IPS-18c (cell line): ENCODE data around the gene GUCY2C.
"Not testable (repeated sequence)": the region's sequence is repeated elsewhere in the genome, so short reads cannot be mapped to it uniquely, and the experiment has no call there.

Source experiments
- H3K4me3 ChIP-seq: 2 replicates; pipeline ENCODE4 v1.7.0; 2013; ENCODE audit warnings: low read depth, mild to moderate bottlenecking, low read length, moderate library complexity; ENCODE audit not compliant: insufficient read depth
- H3K9me3 ChIP-seq: one replicate; pipeline ENCODE4 v1.6.1; 2013; ENCODE audit warnings: mild to moderate bottlenecking, low read length, moderate library complexity; ENCODE audit not compliant: control insufficient read depth, insufficient read depth

The GUCY2C gene

DNA sequence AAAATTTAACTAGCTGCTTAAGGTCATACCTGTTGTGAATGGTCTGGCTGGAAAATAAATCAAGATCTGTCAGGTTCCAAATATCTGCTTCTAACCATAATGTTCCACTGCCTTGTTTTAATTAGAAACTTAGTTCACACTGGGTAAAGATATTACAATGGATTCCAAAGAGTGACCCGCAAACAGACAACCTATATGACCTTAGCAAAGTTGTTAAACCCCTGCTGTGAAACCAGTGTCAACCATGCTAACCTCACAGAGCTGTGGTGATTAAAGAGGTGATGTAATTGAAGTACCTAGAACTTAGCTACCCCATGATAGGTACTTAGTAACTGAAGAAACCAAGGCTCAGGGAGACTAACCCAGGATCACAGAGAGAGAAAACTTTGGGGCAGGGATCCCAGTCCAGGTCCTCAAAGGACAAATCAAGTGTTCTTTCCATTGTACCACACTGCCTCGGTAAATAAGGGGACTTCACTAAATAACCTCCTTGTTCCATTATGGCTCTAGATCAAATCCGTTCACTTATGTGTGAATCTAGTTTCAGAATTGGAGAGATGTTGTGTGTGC is 2.2 kb downstream of the GUCY2C start:
- H3K9me3 ChIP-seq, result no peaks in the 10 kb centered on the region
- H3K4me3 ChIP-seq, result no peak overlapping the region

DNA sequence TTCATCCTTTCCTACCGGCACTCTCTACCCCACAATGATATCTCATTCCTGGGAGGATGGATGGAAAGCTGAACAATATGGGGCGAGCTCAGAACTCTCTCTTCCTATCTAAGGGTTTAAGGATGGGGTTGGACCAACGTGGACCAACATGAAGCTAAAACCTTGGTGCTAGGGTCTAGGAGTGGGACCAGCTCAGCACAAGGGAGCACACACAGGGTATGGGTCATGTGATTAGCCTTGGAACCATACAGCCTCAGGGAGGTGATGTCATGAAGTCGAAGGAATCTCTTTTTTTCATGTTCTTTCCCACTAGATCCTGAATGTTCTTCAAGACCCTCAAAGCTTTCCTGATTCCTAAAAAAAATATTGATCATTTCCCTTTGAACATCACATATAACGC is 3.3 kb downstream of the GUCY2C start:
- Histone ChIP-seq H3K9me3 (no peaks in the 10 kb centered on the region), H3K4me3 (no peak overlapping the region)

DNA sequence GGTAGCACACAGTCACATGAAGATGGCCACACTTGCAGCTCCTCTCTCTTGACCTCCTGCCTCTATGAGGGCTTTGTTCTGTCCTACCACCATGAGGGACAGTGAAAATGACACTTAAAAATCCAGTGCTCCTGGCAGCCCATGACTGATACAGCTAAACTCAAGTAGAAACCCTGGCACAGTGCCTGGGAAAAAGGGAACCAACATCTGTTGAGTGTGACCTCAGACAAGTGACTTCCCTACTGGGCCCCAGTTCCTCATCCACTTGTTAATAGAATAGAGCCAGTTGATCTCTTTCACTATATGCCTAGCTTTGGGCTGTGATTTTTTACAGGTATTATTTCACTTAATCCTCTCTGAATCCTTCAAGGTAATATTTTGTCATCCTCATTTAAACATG is 4.8 kb downstream of the GUCY2C start:
- Histone ChIP-seq H3K9me3 (no peaks in the 10 kb centered on the region), H3K4me3 (no peak overlapping the region)

DNA sequence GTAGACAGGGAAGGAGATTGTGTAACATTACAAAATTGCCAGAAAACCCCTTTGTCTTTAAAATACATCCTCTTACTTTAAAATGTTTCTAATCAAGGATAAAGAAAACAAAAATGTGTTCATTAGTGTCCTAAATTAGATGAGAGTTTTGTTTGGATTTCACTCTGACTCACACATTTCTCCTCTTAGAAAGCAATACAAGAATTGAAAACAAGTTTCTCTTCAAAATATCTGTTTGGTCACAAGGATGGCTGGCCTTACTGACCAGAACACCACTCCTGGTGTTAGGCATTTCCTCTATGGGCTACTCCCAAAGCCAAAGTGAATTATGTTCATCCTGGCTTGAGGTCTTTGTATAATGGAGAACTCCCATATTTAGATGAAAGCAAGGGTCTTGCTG is 6.4 kb downstream of the GUCY2C start:
- Histone ChIP-seq H3K9me3 (no peaks in the 10 kb centered on the region), H3K4me3 (no peak overlapping the region)

DNA sequence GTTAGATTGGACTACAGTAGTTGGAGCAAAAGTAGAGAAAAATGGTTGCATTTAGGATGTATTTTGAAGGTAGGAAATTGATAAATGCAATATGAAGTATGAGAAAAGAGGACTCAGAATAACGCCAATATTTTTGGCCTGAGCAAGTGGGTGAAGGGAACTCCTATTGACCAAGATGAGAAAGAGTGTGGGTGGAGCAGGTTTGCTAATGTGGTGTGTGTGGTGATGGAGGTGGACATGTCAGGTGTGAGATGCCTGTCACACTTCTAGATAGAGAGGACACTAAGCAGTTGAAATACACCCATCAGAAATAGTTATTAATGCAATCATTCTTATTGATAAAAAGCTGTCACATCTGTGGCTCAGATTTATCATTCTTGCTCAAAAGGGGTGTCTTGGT is 7.3 kb downstream of the GUCY2C start:
- H3K4me3 ChIP-seq, result no peak overlapping the region
- no peaks in the 10 kb centered on the region for H3K9me3 ChIP-seq

DNA sequence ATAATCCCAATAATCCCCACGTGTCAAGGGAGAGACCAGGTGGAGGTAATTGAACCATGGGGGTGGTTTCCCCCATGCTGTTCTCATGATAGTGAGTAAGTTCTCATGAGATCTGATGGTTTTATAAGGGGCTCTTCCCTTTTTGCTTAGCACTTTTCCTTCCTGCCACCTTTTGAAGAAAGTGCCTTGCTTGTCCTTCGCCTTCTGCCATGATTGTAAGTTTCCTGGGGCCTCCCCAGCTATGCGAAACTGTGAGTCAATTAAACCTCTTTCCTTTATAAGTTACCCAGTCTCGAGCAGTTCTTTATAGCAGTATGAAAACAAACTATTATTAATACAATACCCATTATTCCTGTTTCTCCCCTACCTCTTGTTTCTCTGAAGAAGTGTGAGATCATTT is 14.2 kb downstream of the GUCY2C start:
- not testable (repeated sequence) for H3K9me3 ChIP-seq, H3K4me3 ChIP-seq

DNA sequence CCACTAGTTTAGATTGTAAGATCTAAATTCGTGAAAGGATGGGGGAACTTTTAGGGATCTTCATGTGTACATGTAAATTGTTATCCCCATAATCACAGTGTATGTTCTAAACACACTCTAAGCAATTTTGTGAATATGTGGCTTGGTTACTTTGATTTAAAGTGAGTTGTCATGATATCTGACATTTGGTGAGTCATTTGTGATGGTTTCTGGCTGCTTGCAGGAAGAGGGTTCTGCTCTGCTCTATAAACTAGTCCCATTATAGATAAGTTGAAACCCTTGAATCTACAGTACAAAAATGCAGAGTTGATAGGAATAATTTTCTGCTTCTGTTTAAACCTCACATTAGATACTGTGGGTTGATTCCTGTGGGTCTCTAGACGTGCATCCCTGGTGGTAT is 14.8 kb downstream of the GUCY2C start:
- no peak overlapping the region for H3K4me3 ChIP-seq
- H3K9me3 ChIP-seq, result no peaks in the 10 kb centered on the region

DNA sequence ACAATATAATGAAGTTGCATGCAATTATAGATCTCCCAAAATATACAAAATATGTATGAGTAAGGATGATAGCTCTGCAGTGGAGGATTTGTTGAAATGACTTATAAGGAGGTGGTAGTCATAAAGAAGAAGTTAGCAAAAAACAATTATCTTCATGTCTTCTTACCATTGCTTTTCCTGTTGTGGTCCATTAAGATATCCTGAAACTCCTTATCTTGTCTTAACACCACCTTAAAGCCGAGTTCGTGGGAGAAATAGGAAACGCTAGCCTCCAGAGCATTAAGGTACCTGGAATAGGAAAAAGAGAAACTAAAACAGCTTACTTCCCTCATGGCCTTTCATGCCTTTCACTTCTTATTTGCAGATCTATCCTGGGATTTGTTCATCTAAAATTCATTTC is 15.2 kb downstream of the GUCY2C start:
- no peaks in the 10 kb centered on the region for H3K9me3 ChIP-seq
- H3K4me3 ChIP-seq, result no peak overlapping the region

DNA sequence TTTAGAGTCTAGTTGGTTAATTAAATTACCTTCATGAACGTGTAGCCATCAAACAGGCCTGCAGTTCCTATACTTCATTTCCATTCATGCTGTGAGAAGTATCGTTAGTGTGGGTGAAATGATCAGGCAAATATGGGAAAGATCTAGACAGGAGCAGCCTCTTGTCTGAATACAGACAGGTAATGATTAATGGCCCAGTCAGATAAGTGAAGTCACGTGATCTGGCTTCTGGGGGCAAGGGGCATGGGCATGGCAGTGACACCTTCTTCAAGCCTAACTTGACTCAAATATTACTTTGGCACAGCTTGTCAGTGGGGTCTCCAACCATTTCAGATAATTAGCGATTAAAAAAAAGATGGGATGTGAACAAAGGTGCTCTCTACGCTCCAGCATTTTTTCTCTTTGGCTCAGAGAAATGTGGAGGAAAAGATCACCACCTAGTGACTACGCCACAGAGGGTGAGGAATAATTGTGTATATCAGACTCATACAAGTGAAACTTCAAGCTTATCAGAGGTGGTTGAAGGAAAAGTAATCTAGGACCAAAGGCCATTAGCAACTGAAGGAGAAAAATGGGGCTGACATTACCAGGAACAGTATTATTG is 17.8 kb downstream of the GUCY2C start:
- no peak overlapping the region for H3K4me3 ChIP-seq

DNA sequence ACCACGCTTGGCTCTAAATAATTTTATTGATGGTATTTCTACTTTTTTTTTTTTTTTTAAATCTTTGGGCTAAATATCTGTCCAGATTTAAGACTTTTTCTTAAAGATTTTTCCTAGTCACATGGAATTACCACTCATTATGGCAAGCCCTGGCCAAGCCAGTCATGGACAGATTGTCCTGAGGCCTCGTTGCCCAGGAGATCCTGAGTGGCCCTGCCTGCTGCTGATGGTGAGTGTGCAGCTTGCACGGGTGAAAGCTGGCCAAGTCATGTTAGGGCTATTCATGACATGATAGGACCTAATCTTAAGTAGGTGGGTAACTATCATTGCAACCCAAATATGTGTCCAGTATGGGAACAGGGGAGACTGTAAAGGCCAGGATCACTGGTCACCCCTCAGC is 27.8 kb downstream of the GUCY2C start:
- Histone ChIP-seq H3K4me3 (no peak overlapping the region), H3K9me3 (no peaks in the 10 kb centered on the region)

More for the DNA sequence above, 17.8 kb downstream of the GUCY2C start:
- H3K9me3 ChIP-seq, result no peaks in the 10 kb centered on the region

DNA sequence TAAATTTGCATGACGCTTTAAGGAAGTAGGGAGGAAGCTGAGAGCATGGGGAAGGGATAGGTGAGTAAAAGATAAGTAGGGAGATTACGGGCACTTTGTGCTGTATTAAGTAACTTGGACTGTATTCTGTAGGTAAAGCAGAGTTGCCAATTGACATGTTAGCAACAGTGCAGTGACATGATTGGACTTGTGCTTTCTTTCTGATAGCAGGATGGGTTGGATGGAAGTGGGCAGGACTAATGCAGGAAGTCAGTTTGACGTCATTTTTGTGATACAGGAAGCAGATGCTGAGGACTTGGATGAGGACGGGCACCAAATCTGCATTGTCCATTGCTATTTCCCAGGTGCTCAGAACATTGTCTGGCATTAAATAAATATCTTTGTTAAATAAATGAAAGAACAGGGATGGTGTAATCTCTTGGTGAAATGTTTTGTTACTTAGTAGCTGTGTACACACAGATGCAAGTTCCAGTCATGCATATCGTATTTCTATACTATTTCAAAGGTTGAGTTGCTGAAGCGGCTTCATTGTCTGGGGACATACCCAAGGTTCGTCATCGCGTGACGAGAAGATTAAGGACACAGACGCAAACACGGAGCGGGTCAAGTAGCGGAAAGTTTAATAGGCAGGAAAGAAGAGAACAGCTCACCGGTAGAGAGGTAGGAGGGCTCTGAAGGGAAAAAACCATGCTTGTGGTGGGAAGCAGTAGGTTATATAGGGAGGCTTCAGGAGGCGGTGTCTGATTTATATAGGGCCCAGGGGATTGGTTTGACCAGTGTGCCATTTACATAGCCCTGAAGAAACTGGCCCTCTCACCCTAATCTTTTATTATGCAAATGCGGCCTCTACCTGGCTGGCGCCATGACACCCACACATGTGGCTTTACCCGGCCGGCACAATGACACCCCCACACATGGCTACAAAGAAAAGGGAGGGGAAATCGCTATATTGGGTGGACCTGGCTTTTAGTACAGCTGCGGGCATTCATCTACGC is 30.7 kb downstream of the GUCY2C start:
- Histone ChIP-seq H3K9me3 (no peaks in the 10 kb centered on the region), H3K4me3 (no peak overlapping the region)

DNA sequence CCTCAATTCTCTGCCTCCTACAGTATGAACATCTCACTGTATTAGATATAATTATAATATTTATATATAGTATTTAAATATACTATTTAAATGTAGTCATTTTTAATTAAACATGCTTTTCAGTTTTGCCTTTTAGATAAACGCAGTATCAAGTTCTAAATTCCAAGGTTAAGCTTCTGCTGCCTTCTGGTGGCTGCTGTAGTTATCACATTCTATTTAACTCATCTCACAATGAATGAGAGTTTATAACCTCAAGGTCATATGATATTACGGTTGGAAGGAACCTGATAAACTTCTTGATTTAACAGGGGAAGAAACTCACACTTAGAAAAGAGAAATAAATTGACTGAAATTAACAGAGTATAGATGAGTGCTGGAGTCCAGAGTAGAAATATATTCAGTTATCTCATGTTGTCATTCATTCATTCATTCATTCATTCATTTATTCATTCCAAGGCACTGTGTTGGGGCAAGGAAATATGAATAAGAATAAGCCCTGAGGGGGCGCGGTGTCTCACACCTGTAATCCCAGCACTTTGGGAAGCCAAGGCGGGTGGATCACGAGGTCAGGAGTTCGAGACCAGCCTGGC is 31.9 kb downstream of the GUCY2C start:
- no peak overlapping the region for H3K4me3 ChIP-seq
- H3K9me3 ChIP-seq, result no peaks in the 10 kb centered on the region

DNA sequence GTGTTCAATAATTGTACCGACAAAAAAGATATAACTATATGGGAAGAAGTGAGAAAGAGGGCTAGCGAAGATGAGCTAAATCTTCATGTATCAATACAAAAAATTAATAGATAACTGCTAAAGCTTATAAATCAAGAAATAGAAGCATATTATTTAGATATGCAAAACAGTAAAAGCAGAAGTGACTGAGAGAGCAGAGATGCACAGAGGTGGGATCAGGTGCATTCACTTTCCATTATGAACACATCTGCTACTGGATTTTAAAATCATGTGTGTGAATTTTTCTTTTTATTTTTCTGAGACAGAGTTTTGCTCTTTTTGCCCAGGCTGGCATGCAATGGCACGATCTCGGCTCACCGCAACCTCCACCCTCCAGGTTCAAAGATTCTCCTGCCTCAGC is 33.4 kb downstream of the GUCY2C start:
- no peak overlapping the region for H3K4me3 ChIP-seq
- H3K9me3 ChIP-seq, result no peaks in the 10 kb centered on the region

DNA sequence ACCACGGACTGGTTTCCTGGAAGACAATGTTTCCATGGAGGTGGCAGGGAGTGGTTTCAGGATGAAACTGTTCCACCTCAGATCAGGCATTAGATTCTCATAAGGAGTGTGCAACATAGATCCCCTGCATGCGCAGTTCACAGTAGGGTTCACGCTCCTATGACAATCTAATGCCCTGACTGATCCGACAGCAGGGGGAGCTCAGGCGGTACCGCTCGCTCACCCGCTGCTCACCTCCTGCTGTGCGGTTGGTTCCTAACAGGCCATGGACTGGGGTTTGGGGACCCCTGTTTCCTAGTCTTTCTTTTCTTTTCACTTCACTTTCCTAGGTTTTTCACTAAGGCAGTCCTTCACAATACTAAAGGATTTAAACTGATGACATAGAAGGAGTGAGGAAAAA is 39.6 kb downstream of the GUCY2C start:
- H3K9me3 ChIP-seq, result no peaks in the 10 kb centered on the region

DNA sequence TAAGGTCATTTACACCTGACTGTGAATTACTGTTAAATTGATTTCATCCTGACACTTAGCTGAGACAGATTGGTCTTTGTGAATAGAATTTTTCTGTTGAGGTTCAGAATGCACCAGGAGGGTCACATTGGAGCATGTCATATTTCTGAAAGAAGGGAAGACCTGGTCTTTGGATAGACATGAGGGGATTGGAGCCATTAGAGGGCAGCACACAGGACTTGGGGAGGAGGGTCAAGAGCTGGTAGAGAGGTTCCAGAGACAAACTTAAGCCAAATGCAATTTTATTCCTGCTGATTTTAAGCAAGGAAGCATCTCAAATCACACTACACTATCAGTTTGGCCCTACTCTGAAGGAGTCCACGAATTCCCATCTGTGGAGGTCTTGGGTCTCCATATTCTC is 41.1 kb downstream of the GUCY2C start:
- Histone ChIP-seq H3K4me3 (no peak overlapping the region), H3K9me3 (no peaks in the 10 kb centered on the region)

More for the DNA sequence above, 39.6 kb downstream of the GUCY2C start:
- no peak overlapping the region for H3K4me3 ChIP-seq

DNA sequence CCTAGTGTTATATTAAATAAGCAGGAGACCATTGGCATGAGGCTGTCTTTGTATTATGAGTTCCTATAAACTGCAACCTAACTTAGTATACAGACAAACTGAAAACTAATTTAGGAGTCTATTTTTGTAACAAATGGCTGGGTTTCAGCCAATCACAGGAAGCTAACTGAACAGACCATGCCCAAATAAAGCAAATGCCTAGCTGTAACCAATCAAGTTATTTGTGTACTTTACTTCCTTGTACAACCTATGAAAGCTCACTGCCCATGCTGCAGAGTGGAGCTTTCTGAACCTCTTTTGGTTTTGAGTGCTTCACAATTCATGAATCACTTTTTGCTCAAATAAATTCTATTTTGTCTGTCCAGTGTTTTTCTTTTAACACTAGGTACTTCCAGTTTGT is 41.6 kb downstream of the GUCY2C start:
- Histone ChIP-seq H3K9me3 (no peaks in the 10 kb centered on the region), H3K4me3 (no peak overlapping the region)

DNA sequence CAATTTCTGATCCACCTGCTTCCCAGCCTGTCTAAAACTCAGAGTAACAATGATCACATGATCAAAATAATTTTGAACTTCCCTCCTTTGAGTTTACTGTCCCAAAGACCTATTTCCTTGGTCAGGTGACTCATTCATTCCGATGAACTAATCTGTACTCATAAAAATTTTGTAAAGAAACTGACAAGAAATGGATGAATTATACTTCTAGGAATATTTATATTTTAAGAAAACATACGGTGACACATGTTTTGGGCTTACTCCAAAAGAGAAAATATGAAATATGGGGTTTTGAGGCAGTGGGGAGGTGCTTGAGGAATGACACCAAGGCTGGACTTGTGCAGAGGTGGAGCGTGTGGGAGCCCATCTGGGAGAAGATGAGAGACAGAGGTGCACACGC is 42.0 kb downstream of the GUCY2C start:
- H3K9me3 ChIP-seq, result no peaks in the 10 kb centered on the region
- no peak overlapping the region for H3K4me3 ChIP-seq

DNA sequence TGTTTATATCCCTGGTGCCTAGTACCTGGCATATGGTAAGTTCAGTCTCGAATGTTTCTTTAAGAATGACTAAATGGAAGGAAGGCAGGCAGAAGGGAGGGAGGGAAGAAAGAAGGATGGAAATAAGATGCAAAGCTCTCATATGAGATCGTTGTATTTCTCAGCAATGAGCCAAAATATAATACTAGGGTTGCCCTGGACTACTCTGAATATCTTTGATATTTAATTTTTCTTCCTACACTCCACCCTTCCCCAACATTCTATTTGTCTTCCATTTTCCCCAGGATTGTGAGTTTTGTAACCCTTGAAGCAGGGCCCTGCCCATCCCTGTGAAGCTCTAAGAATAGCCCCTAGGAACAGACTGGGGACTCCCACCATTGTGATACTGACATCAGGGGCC is 43.9 kb downstream of the GUCY2C start:
- no peaks in the 10 kb centered on the region for H3K9me3 ChIP-seq
- H3K4me3 ChIP-seq, result no peak overlapping the region
